NCI-H146 (cell line): ENCODE data around the gene NCL.
"Not testable (repeated sequence)": the region's sequence is repeated elsewhere in the genome, so short reads cannot be mapped to it uniquely, and the experiment has no call there.

Experiments
- DNase-seq: peaks from one replicate; lab custom pipeline; 2025; lab: John Stamatoyannopoulos, UW

The NCL gene

GRCh38 chr2:231430437-231430836, 33.8 kb downstream of the NCL start:
- DNase-seq: not testable (repeated sequence)

DNA sequence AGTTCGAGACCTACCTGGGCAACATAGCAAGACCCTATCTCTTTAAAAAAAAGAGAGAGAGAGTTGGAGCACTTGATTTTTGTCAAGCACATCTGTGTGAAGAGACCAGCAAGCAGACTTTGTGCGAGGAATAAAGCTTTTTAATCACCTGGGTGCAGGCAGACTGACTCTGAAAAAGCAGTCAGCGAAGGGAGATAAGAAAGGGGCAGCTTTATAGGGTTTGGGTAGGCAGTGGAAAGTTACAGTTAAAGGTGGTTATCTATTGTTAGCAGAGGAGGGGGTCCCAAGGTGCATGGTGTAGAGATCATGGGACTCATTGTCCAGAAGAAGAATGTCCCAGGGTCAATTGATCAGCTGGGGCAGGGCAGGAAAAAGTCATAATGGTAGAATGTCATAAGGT, 34.4 kb downstream of the NCL start:
- no peak for DNase-seq

GRCh38 chr2:231429152-231429551, 35.1 kb downstream of the NCL start:
- DNase-seq: no peak

DNA sequence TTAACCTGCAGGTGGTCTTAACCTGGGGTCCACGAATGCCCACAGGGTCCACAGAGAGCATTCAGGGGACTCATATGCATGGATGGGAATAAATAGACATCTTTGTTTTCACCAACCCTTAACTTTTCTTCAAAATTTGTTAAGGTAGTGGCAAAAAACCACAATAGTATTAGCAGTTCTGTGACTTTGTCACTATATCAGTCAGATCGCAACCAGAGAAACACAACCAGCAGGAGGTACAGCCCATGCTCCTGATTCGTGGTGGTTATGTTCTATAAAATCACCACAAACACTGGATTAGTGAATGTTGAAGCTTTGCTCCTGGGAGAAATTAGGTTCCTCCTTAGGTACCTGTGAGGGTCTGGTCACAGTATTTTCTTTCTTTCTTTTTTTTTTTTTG, 37.2 kb downstream of the NCL start:
- no peak for DNase-seq

DNA sequence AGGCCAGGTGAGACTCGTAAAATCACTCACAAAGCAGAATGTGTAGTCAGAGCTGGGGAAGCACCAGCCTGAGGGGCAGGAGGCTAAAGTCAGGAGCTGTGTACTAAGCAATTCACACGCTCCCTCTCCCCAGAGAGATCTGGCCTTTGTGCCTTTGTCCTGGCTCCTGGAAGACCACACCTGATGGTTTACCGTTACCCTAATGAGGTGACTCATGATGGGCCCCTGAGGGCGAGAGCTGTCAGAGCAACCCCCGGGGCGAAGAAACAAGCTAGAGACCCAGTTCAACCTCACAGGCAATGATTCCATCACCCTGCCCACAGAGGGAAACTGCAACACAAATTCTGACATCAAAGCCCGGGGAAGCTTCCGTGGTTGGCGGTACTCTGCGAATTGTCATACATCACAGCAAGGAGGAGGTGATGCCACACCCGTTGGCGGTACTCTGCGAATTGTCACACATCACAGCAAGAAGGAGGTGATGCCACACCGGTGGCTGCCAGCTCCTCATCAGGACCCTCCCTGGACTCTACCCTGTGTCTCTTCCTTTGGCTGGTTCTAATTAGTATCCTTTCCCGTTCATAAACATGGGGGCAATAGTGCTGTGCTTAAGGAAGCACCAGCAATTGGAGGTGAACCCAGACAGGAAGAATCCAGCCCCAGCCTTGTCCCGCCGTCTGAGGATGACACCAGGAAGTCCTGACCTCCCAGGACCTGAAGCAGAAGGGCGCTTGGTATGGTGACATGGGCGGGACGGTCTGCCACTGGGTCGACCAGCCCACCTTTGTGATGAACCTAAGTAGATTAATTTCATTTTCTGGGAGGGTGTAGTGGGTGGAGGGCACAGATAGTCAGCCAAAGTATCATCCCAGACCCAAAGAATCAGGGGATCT, 38.2 kb downstream of the NCL start:
- peak; percentile 78 for DNase-seq

DNA sequence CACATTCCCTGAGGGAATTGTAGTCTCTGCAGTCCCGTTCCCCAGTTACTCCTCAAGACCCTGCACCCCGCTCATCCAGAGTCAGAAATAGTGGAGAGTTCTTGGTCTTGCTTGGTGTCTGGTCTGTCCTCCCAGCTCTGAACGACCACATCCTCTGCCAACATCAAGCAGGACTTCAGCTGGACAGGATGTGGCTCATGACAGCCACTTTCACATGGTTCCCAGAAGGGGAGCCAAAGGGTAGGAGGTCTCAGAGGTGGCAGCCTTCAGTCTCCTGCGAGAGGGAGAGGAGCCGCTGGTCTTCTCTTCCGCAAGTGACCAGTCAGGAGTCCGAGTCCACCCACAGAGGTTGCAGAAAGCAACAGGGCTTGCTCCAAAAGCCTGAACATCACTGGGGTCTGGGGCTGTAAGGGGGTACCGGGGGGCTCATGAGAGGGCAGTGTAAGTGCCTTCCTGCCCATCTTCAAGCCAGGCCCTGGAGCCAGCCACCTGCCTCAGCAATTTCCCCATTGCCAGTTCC, 38.9 kb downstream of the NCL start:
- DNase-seq: peak; percentile 19

GRCh38 chr2:231423176-231423575, 41.1 kb downstream of the NCL start:
- DNase-seq: no peak

GRCh38 chr2:231422056-231422455, 42.2 kb downstream of the NCL start:
- no peak for DNase-seq

DNA sequence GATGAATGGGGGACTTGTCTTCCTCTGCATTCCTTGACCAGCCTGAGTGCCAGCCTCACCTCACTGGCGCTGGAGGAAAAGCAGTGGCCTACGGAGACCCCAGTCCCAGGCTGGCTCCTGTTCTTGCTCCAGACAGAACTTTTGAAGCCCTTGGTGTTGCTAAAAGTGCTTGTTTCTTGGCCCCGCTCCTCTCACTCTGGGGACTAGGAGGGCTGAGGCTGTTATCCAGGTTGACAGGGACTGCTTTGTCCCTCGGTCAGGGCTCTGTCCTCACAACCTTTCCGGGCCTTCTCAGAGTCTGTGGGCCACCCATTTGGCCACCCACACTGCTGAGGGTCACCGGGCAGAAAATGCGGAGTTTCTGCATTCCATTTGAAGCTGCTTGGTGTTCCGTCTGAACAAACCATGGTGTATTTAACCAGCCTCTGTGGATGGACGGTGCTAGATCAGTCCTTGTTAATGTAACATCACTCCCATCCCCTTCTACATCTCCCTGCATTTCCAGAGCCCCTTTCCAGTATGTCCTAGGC, 43.2 kb downstream of the NCL start:
- no peak for DNase-seq

DNA sequence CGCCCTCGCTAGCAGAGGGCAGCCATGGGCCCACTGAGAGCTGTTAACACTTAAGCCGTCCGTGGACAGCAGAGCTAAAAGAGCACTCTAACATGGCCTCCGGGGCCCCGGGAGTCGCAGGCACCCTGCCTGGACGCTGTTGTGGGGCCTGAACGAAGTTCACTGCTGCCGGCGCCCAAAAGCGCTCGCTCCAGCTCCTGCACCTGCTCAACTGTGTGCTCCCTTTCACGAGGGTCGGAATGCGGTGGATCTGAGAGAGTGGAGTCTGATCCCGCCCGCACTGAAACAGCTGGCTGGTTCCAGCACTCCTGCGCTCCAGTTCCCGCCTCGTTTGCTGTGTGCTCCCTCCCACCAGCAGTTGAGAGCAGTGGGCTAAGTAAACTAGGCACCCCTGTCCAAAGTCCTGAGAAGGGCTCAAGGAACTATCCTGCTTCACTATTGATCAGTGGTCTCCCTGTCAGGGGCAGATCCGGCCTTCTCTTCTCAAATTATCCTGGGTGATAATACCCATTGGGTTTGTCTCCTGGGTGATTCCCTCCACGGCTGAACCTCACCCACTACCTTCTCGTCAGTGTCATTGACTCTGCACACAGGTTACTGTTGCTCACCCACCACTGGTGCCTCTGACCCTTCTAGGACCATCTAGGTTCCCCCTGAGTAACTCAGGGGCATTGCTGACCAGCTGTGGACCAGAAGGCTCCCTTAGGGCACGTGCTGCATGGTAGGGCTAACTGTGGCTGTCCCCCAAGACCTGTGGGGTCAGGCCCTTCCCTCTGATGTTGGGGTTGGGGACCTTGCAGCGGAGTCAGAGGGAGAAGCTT, 45.3 kb downstream of the NCL start:
- no peak for DNase-seq

DNA sequence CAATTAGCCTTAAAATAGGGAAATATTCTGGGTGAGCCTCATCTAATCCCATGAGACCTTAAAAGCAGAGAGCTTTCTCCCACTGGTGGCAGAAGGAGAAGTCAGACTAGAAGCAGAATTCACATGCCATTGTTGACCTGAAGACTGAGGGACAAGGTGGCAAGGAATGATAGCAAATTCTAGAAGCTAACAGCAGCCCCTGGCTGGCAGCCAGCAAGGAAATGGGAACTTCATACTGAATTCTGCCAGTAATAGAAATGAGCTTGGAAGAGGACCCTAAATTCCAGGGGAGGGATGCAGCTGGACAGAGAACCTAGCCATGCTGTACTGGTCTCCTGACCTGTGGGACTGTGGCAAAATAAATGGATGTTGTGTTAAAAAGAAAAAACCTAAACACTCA, 49.3 kb downstream of the NCL start:
- DNase-seq: no peak

DNA sequence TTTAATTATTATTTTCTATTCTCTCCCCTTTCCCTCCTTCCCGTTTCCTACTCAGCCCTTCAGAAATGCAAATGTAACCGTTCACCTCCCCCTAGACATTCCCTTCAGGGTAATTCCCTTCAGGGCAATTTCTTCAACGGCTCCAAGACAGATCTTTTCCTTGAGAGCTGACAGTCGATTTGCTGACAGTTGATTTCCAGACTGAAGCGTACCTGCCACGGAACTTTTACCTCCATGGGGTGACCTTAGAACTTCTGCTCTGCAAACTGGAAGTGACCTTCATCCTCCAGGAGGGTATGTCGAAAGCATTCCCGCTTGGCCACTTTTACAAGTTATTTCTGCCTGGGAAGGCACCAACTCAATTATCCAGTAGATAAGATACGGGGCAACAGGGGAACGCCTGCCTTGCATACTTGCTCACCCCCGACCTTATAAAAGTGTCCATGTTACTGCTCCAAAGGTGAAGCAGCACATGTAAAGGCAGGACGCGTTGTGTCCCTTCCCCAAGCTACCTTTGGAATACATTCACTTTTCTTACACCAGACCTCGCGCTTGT, 50.3 kb downstream of the NCL start:
- DNase-seq: no peak

- DNase-seq: no peak
These were observed 50.8 kb downstream of the NCL start for GRCh38 chr2:231413456-231413855.

DNA sequence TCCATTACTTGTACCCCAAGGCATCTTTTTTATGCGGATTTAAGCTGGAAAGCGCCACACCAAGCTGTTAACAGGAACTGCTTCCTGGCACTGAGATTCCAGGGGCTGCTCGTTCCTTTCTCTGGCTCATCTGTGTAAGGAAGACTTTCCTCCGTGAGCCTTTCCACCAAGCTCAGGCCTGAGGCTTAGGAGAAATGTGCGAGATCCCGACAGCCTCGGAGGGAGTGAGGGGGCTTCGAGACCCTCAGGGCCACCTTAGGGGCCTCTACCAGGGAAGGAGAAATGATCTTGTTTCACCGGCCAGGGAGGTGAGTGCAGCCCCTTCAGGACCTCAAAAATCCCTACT, 51.7 kb downstream of the NCL start:
- DNase-seq: no peak

DNA sequence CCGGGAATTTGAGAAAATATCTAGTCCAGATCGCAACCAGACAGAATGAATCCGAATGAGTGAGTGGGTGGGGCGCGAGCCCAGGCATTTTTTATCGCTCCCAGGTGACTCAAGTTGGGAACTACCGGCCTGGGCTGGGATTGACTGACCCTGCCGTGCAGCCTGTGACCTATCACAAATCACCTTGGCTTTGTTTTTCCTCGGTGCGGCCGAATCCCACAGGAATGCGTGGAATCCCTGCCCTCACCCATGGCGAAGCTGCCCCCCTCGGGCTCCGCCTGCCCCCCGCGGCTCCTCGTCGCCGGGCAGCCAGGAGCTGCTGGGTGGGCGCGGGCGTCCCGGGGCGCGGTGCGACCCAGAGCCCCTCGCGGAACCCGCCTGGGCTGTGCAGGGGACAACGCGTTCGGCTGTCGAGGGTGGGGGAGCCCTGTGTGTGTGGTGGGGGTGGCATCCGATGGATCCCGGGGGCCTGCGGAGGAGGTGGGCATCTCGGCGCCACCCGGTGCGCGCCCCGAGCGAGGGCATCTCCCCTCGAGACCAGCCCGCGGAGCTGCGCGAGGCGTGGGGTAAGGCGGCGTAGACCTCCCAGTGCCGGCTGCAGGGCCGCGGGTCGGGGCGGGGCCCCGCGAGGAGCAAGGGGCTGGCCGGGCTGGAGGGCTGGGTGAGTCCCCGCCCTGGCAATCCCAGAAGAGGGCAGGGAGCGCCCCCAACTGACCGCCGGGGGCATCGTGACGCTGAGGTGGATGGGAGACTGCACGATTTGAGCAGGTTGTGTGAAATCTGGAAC, 52.3 kb downstream of the NCL start:
- peak; percentile 72 for DNase-seq

DNA sequence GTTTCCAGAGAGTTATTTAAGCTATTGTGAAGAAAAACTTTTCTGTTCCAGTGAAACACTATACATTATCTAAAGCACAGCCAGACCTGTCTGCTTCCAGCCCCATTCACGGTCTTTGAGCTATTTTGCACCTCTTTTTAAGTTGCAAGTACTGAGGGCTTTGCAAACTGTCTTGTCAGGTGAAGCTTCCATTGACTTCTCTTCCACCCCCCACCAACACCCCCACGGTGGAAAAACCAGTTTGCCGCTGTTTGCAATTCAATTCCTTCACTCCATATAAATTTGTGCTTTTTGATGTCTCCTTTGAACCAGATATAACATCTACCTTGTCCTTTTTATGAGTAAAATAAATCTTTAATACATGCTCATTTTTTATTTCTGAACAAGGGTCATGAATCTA, 53.0 kb downstream of the NCL start:
- no peak for DNase-seq

DNA sequence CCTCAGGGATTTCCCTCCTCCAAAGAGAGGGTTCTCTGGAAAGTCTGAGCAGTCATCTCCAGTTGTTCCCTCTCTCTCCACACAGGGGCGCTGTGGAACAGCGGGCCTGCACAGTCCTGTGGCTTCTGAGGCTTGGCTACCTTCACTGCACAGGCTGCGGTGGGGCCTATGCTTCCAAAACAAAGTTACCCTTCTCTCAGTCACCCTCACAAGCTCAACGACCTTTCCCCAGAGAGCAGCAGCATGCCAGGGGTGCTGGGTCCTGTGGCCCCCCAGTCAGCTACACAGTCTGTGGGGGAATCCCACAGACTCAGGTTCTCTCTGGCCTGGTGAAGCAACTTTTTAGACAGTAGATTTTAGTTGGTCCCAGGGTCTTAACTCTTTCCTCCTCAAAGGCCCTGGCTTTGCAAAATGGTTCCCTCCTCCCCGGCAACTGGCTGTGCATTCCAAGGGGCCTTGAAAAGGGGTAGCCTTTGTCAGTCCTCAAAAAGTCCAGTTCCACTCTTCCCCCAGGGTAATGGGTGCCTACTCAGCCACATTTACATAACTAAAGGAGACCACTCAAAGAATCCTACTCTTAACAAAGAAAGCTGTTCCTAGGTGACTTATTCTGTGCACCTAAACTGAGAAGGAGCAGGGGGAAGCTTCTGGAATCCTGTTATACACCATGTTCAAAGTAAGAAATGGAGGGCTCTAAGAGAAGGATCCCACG, 53.8 kb downstream of the NCL start:
- no peak for DNase-seq

- DNase-seq: no peak
These were observed 54.5 kb downstream of the NCL start for GRCh38 chr2:231409776-231410175.

- not testable (repeated sequence) for DNase-seq
These were observed 56.0 kb downstream of the NCL start for GRCh38 chr2:231408304-231408703.

- not testable (repeated sequence) for DNase-seq
These were observed 56.6 kb downstream of the NCL start for GRCh38 chr2:231407686-231408085.
